HG03439 (cell line): ENCODE results near the gene FBF1.

Experiments
- ATAC-seq: cut with Tn5 transposase; IDR thresholded peaks from one replicate; pipeline ENCODE4 v1.9.1; 2021; ENCODE audit warnings: mild to moderate bottlenecking, moderate library complexity; ENCODE audit not compliant: unreplicated experiment

Gene FBF1

GRCh38 chr17:75959051-75959838, 18.4 kb upstream of the FBF1 start:
- no peak for ATAC-seq

- no peak for ATAC-seq
Observed at GRCh38 chr17:75950855-75951554, 10.2 kb upstream of the FBF1 start.

DNA sequence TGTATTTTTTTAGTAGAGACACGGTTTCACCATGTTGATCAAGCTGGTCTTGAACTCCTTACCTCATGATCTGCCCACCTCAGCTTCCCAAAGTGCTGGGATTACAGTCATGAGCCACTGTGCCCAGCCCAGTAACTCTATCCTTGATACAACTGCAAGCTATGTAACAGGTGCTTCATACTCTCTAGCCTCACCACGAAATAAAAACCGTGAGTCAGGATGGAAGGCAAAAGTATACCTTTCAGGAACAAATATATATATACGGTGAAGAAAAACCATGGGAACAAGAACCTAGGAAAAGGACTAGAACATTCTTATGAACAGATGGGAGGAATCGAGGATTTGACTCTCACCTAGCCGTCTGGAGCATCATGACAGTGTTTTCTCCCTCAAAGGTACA, 9.6 kb upstream of the FBF1 start:
- no peak for ATAC-seq

DNA sequence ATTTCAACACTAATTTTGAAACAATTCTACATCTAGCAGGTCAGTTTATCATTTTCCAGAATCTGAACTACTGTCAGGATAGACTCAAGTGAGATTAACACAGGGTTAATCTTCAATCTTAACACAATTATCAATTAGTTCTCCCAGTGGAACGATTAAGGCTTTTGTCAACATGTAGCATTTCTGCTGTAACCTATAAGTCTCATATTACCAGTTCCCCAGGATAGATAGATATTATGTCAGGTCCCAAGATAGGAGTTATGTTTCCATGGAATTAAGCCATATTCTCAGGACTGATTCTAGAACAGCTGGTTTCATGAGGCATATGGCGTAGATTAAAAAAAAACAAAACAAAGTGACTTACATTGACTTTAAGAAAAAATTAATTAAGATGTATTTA, 4.4 kb upstream of the FBF1 start:
- no peak for ATAC-seq

GRCh38 chr17:75943491-75943890, 2.6 kb upstream of the FBF1 start:
- ATAC-seq = no peak

DNA sequence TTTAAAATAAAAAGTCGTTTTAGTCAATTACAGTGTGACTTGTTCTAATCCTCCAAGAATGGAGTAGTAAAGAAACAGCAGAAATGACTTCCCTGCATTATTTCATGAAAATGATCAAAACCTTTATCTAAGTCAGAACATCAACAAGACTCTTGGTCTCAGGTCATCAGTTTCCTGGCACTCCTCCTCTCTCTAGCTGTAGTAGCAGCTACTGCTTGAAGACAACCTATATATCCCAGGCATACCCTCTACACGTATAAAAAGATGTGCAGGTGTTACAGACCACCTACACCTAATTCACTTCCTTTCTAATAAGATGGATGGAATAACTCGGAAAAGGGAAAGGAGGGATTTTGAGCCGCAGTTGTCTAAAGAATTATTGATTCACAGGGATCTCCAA, 1.6 kb upstream of the FBF1 start:
- ATAC-seq = no peak

DNA sequence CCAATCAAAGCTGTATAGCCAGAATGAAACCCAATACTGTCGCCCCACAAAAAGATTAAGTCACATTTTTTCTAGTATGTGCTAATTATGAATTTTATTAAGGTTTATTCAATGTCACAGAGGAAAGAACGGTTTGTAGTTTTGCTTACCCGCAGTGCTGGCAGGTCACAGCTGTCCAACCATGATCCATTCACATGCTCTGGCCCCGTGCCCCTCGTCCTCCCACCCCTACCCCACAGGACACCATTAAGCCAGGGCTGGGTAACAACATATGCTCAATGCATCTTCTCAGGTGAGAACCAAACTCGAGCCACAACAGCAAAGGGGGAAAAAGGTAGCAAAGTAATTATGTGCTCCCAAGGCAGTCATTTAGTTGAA, 589 bp upstream of the FBF1 start:
- no peak for ATAC-seq

DNA sequence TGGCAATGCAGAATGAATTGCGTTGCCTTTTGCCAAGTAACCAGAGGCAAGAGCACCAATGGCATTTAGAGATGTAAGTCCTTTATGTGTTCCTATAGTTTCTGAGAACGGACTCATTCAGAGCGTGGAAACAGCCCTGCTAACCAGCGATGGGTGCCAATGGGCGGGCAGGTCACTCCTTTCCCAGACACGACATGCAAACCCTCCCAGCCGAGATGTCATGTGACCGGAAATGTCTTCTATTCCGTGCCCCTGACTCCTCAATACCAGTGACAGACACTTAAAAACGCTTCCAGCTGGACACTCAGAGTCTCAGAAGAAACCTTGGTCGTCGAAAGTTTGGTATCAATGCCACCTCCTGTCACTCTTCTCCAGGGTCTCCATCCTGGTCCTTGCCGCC, 3.2 kb downstream of the FBF1 start:
- no peak for ATAC-seq

DNA sequence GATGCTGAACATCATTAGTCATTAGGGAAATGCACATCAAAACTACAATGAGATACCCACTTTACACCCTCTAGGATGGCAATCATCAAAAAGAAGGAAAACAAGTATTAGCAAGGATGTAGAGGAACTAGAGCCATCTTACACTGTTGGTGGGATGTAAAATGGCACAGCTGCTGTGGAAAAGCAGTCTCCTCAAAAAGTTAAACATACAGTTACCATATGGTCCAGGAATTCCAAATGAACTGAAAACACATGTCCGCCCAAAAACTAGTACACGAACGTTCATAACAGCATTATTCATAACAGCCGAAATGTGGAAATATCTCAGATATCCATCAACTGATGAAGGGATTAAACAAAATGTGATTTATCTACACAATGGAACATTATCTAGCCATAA, 7.0 kb downstream of the FBF1 start:
- ATAC-seq = no peak

DNA sequence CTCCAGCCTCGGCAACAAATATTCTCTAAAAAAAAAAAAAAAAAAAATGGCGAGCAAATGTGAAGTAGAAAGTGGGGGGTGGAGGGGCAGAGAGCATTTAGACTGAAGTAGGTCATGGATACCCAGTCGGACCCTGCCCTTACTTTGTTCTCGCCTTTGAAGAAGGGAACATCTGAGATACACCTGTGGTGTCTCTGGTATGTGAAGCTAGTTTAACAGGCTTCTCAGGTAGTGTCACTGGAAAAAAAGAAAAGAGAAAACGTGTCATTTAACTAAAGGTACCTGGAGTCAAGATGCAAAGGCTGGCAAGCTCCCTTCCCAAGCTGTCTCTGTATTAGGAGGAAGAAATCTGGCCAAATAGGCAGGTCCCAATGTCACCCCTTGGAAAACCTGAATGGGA, 8.0 kb downstream of the FBF1 start:
- no peak for ATAC-seq

DNA sequence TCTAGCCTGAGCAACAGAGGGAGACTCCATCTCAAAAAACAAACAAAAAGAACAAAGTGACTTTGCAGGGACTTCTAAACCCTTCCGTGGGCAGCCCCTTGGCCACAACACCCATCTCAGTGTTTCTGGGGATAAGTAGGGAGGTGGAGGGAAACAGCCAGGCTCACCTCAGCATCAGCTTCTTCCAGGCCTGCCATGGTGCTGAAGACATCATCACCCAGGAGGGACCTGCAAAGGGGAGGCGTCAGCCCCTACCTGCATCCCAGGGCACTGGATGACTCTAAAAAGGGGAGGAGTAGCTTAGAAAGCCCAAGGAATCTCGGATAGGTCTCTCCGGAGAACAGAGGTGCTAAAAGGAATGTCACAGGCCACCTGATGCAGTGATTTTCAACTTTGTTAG, 9.8 kb downstream of the FBF1 start:
- no peak for ATAC-seq

DNA sequence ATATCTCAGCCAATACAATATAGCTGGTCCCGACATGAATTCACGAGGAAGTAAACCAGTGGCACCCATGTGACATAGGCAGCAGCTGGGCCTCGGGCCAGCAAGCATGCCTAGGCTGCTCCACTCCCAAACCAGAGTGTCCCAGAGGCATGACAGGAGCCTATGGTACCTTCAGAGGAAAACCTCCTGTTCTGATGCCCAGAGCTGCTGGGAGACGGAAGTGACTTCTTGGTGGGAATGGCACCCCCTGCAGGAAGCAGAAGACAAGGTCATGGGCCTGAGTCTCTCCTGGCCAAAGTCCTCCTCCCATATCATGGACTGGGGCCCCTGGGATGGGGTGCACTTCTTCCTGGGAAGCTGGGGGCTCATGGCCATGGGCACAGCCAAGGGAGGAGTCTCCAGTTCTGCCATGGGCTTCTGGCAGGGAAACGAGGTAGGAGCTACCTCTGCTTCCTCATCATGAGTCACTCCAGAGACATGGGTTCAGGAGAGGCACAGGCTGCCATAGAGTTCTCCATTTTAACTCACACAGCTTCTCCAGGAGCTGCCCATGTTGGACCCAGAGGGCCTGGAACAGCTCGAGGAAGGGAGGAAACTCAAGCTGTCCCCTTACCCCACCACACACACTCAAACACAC, 13.4 kb downstream of the FBF1 start:
- ATAC-seq = no peak

DNA sequence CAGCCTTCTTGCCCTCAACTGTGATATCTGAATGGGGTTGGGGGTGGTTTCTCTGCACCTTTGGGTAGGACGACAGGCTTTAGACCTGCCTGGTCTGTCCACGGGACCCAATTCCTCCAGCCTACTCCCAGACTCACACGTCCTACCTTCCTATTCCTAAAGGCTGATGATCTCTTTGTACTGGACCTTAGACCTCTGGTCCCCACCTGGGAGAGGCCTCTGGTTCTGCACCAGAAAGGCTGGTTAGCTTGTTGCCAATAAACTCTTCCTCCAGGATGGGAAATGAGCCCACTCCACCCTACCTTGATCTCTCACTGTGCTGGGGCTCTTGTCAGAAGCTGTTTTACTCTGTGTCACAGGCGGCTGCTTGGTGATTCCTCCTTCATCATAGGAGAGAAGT, 14.4 kb downstream of the FBF1 start:
- ATAC-seq = no peak

- no peak for ATAC-seq
Observed at GRCh38 chr17:75925912-75926311, 14.9 kb downstream of the FBF1 start.

- ATAC-seq = no peak
Observed at GRCh38 chr17:75925103-75925502, 15.7 kb downstream of the FBF1 start.

GRCh38 chr17:75922963-75923874, 17.6 kb downstream of the FBF1 start:
- no peak for ATAC-seq

DNA sequence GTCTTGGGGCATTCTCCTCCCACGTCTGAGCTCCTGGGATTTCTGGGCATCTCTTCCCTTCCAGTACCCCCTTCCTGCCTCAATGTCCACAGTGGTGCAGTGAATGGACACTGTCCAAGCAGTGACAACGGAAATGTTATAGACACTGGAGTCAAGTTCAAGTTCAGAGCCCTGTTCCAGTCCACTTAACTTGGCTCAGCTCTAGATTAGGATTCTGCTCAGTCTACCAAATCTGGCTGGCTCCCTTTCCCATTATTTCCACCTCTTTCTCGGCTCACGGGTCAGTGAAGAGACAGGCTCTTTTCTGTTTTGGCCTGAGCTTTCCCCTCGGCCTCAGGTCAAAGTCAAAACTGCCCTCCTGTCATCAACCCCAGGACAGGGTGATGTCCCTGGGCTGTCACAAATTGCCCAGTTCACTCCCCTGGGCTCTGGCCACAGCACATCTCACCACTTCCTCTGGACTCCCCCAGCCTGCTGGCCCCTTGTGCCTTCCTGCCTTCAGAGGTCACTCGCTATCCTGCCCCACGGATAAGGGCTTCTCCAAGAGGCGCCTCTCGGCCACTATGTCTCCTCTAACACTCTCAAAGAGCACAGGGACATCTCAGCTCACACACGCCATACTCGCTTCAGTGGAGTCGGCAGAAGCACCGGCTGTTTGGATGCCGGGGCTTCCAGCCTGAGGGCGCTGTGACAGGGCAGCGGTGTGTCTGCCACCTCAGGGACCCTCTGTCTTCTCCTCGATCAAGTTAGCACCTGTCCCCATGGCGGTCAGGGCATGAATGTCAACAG, 18.5 kb downstream of the FBF1 start:
- ATAC-seq = no peak

GRCh38 chr17:75921596-75921995, 19.2 kb downstream of the FBF1 start:
- ATAC-seq = no peak

- ATAC-seq = no peak
Observed at GRCh38 chr17:75920045-75920560, 20.7 kb downstream of the FBF1 start.

DNA sequence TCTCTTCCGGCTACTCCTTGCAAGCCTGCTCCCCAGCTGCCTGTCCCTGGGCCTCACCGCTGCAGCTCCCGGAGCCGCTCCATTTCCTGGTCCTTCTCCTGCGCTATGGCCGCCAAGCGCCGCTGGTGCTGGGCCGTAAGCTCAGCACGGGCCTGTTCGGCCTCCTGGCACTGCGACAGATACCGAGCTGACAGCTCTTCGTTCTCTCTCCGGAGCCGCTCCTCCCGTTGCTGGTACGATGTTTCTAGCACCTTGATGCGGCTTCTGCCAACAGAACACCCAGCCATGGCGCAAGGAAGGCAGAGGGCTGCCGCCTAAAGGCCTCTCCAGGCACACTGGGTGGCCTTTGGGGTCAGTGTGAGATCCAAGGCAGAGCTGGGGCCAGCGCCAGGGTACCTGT, 21.2 kb downstream of the FBF1 start:
- ATAC-seq = no peak
